GM18907 (cell line): Measurements from ENCODE around the gene IDI1.
"Not testable (repeated sequence)": the region's sequence is repeated elsewhere in the genome, so short reads cannot be mapped to it uniquely, and the experiment has no call there.

ENCODE experiments used
- ATAC-seq: cut with Tn5 transposase; IDR thresholded peaks from one replicate; pipeline ENCODE4 v1.9.1; 2021; ENCODE audit warnings: mild to moderate bottlenecking, moderate library complexity; ENCODE audit not compliant: unreplicated experiment

Gene IDI1

GRCh38 chr10:1036341-1036791 is 12.6 kb downstream of the IDI1 start:
- peak; percentile 77 for ATAC-seq

DNA sequence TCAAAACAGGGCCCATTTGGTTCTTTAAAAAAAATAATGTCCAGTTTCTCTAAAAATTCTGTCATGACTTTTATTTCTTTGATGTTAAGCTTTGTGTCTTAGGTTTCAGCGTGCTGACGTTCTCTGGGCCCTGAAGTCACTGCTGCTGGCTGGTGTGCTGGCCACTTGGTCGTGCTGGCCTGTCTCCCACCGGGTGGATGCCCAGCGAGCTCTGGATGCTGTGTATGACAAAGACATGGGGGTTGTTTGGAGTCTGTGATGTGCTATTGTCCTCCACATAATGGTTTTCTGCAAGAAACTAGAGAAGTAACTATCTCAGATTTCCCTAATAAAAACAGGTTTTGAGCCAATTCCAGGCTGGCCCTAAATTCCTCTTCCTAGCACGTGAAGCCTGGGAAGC is 13.7 kb downstream of the IDI1 start:
- no peak for ATAC-seq

GRCh38 chr10:1034758-1035157 is 14.2 kb downstream of the IDI1 start:
- ATAC-seq: no peak

DNA sequence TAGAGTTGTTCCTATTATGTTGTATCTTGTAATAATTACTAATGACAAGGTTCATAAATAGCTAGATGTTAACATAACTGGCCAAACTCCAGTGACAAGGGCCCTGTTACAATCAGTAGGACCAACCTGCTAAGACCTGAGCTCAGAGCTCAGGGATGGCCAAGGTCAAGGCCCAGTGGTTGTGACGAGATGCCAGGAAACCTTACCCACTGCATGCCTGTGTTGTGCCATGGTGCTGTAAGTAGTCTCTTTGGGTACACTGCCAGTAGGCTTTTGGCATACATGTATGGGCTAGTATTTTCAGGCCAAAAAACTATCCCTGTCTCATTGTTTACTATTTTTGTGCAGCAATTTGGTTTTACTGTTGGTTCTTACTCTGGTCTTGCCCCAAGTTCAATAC is 15.3 kb downstream of the IDI1 start:
- no peak for ATAC-seq

DNA sequence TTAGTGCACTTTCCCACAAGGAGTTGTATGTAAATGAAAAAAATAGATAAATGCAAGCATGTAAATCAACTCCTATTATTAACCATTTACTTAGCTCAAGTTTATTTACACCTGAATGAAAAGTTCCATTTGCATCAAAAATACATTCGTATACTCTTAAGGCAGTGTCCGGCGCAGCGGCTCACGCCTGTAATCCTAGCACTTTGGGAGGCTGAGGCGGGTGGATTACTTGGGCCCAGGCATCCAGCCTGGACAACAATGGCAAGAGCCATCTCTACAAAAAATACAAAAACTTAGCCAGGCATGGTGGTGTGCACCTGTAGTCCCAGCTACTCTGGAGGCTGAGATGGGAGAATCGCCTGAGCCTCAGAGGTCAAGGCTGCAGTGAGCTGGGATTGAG is 19.1 kb downstream of the IDI1 start:
- no peak for ATAC-seq

- ATAC-seq: no peak
Measured at GRCh38 chr10:1026578-1026977, 22.3 kb downstream of the IDI1 start.

- ATAC-seq: no peak
Measured at GRCh38 chr10:1025683-1026082, 23.2 kb downstream of the IDI1 start, which contains the start of gene IDI2. IDI2 (minus strand) TSS chr10:1025859; CDS start chr10:1024723, 1,136 bp downstream.

DNA sequence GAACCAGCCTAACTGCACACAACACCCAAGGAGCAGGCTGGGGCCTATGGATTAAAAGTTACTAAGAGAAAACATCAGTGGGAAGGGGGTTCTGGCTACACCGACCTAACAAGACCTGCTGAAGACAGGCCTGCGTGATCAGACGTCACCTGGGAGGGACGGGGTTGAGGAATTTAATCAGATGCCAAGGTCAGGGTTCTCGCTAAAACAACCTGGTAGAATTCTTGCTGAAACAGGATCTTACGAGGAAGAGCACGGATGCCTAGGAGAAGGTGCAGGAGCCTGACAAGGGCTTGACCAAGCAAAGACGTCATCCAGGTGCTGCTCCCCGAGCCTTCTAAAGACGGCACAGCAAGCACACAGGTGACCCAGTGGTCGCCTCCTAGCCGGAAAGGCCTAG is 24.8 kb downstream of the IDI1 start:
- no peak for ATAC-seq

- ATAC-seq: no peak
Measured at GRCh38 chr10:1022413-1022812, 26.5 kb downstream of the IDI1 start.

DNA sequence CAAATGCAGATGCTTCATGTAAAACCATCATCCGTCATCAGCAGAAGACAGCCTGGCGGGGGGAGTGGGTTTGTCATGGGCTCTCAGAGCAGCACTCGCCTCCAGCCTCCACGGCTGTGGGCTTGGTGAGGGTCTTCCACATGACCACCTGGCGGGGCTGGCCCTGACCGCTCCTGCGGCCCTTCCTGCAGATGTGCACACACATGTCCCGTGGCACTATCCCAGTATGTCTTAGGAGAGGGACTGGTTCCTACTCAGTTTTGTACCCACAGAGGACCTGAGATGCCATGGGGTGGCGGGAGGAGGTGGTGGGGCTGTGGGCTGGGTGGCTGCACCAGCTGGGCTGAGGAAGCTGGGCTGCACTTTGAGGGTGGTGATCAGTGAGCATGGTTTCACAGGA is 28.0 kb downstream of the IDI1 start:
- no peak for ATAC-seq

DNA sequence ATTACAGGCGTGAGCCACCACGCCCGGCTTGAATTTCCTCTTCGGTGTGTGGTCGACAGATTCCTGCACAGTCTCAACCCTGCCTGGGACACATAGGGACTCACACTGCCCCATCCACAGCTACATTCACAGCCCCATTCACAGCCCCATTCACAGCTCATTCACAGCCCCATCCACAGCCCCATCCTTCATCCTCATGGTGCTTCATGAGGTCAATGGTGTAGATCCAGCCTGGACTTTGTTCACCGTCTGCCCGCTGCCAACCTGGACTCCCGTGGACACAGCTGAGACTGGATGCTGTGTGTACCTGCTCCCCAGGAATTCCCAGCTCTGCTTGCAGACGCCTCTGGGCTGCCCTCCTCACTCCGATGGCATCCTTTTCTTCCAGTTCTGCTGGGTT is 28.5 kb downstream of the IDI1 start:
- ATAC-seq: no peak

- ATAC-seq: no peak
Measured at GRCh38 chr10:1019362-1019761, 29.6 kb downstream of the IDI1 start.

GRCh38 chr10:1015688-1016087 is 33.2 kb downstream of the IDI1 start:
- no peak for ATAC-seq

- ATAC-seq: no peak
Measured at GRCh38 chr10:1011696-1012095, 37.2 kb downstream of the IDI1 start.

- ATAC-seq: no peak
Measured at GRCh38 chr10:1010703-1011102, 38.2 kb downstream of the IDI1 start.

DNA sequence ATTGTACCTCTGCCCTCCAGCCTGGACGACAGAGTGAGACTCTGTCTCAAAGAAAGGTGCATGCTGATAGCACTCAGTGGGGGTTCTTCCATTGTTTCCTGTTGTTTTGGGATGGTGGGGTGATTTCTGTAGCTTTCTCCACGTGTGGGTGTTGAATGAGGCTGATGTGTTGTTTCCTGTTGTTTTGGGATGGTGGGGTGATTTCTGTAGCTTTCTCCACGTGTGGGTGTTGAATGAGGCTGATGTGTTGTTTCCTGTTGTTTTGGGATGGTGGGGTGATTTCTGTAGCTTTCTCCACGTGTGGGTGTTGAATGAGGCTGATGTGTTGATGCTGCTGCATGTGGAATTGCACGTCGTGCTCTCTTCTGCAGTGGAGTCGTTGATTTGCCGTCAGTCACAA is 39.0 kb downstream of the IDI1 start:
- not testable (repeated sequence) for ATAC-seq

DNA sequence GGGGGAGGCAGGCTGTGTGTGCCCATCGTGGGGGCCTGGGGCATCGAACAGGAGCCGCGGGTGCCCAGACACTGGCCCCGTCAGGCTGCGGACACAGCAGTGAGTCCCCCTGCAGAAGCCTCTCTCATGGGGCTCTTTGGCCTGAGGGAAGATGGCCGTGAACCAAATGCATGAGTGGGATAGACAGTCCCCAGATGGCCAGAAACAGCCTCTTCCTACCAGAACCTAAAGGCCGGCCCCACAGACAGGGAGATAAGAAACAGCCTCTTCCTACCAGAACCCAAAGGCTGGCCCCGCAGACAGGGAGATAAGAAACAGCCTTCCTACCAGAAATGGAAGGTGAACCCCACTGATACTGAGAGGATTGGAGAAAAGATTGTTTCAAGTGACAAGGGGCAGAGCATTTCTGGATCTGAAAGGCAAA is 39.8 kb downstream of the IDI1 start:
- no peak for ATAC-seq

DNA sequence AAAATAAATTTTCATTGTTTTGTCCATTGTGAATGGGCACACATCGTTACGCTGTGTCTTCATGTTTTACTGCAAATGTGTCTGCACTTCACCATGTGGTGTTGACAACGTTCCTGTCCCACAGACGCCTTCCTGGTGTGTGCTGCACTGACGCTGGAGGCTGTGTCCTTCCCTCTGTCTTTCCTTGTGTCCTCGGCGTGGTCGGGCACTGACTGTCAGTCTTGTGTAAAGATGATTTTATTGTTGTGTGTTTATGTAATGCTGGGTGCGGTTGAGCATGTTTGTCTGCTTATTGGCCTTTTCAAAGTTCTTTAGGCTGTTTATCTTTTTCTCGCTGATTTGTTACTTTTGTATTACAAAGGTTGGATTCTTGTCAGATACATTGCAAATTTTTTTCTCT is 41.3 kb downstream of the IDI1 start:
- no peak for ATAC-seq

DNA sequence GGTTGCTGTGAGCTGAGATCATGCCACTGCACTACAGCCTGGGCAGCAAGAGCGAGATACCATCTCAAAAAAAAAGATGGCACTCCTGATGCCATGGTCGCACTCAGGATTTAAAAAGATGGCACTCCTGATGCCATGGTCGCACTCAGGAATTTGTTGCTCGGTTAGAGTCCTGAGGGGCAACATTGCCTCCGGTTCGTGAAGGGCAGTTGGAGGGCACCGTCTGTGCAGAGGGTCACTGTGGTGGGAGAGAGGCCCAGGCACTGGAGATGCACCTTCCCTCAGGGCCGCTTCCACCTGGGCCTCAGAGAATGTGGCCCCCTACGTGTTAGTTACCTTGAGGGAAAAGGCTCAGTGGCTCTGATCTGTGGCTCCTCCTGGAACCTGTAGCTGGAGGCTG is 42.3 kb downstream of the IDI1 start:
- ATAC-seq: no peak

DNA sequence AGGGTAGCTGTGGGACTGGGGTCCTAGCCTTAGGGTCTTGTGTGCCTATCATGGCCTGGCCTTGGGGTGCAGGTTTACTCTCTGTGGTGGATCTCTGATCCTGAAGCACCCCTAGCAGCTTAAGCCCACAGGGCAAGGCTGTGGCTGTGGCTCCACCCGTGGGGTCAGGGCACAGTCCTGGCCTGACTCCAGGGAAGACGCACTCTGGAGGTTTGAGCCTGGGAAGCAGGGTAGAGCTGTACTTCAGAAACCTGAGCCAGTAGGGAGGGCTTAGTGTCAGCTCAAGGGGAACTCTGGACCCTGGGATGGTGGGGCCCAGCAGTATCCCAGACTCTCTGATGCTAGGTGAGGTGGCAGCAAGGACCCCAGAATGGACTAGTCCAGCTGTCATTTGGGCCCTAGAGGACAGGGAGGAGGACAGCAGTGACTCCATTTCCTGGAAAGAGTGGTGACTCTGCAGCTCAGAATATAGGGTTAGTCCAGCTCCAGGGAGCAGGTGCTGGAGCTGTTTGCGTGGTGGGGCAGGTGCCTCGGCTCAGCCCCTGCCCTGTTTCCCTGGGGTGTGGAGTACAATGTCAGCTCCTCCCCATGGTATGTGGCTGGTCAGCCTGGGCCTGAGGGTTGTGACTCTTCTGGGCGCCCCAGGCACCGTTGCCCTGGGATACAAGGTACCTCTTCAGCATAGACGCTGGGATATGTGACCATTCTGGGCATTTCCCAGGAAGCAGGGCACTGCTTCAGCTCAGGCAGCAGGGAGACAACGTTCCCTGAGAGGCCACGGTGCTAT is 44.8 kb downstream of the IDI1 start:
- ATAC-seq: no peak

DNA sequence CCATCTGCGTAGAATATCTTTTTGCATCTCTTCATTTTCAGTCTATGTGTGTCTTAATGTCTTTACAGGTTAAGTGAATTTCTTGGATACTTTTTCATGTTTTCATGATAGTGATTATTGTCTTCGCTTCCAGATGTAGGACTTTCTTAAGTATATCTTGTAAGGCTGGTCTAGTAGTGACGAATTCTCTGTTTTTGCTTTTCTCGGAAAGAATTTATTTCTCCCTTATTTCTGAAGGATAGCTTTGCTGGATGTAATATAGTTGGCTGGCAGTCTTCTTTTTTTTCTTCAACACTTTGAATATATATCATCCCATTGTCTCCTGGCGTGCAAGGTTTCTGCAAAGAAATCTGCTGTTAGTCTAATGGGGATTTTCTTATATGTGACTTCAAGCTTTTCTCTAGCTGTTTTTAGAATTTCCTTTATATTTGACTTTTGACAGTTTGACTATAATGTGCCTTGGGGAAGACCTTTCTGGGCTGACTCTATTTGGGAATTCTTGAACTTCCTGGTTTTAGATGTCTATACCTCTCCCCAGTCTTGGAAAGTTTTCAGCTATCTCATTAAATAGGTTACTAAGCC is 46.4 kb downstream of the IDI1 start:
- no peak for ATAC-seq

DNA sequence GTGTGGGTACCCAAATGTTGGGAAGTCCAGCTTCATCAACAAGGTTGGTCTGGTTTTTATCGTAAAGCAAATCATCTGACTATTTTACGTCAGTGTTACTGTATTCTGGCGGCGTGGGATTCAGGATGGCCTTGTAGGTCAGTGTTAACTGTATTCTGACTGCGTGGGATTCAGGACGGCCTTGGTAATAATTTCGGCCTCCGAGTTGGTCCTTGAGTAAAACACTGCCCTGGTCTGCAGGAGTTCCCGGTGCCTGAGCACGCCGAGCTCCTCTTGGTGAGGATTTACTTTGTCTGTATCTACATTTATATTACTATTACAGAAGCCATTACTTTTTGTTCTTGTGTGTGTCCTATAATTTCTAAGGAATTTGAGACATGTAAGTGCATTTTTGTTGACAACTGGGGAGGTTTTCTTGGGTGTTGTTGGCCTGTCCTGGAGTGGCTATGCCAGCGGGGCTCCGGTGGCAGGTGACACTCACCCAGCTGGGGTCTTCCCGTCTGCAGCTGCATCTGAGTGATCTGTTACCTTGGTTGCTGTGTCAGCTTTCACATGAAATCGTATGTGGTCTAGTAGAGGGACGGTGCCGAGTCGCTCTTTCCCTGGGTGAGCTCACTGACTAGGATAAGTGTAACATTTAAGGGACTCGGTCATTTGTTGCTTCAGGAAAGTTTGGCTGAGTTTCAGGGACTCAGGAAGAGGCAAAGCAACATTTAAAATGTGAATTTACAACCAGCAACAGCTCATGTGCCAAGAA is 51.5 kb downstream of the IDI1 start:
- no peak for ATAC-seq
